Activated naive CD4-positive, alpha-beta T cell treated with anti-CD3 and anti-CD28 coated beads, Interleukin-2, amount 50 U/mL, for 16 hours (primary cell): ENCODE data around the gene PRSS57.
"Not testable (repeated sequence)": the region's sequence is repeated elsewhere in the genome, so short reads cannot be mapped to it uniquely, and the experiment has no call there.

Experiments
- DNase-seq: peaks from one replicate; pipeline ENCODE4 v3.0.0-alpha.2; 2020

The PRSS57 gene

GRCh38 chr19:688992-689391 lies 6.3 kb downstream of the PRSS57 start:
- no peak for DNase-seq

- DNase-seq, result no peak
Measured at GRCh38 chr19:688214-688613, 7.0 kb downstream of the PRSS57 start.

GRCh38 chr19:687569-688166 lies 7.6 kb downstream of the PRSS57 start:
- no peak for DNase-seq

- no peak for DNase-seq
Measured at GRCh38 chr19:686589-687297, 8.5 kb downstream of the PRSS57 start.

- no peak for DNase-seq
Measured at GRCh38 chr19:685454-685931, 9.8 kb downstream of the PRSS57 start.

GRCh38 chr19:682678-683320 lies 12.5 kb downstream of the PRSS57 start:
- DNase-seq, result no peak

- DNase-seq, result peak; percentile 44
Measured at GRCh38 chr19:681029-682019, 13.9 kb downstream of the PRSS57 start.

GRCh38 chr19:680287-681028 lies 14.8 kb downstream of the PRSS57 start:
- DNase-seq, result peak; percentile 99

GRCh38 chr19:679418-680286 lies 15.6 kb downstream of the PRSS57 start:
- DNase-seq, result peak; percentile 44

- no peak for DNase-seq
Measured at GRCh38 chr19:678791-679388, 16.4 kb downstream of the PRSS57 start.

GRCh38 chr19:677601-678436 lies 17.4 kb downstream of the PRSS57 start:
- no peak for DNase-seq

- DNase-seq, result no peak
Measured at GRCh38 chr19:677201-677600, 18.1 kb downstream of the PRSS57 start.

- DNase-seq, result no peak
Measured at GRCh38 chr19:676339-677105, 18.7 kb downstream of the PRSS57 start, which contains the start of gene FSTL3. TSS of gene FSTL3 (plus strand) at chr19:676392. CDS start at chr19:676424, 32 bp downstream.

GRCh38 chr19:676007-676338 lies 19.3 kb downstream of the PRSS57 start:
- no peak for DNase-seq

GRCh38 chr19:674282-675151 lies 20.7 kb downstream of the PRSS57 start:
- DNase-seq, result no peak

GRCh38 chr19:670609-671075 lies 24.6 kb downstream of the PRSS57 start:
- DNase-seq, result no peak

GRCh38 chr19:668675-669434 lies 26.4 kb downstream of the PRSS57 start:
- DNase-seq, result not testable (repeated sequence)
